Measurements from ENCODE around the gene RNGTT. TPM values are rescaled to one million over a fixed set of nuclear protein-coding genes. Genes with fewer than 3 reads are reported as not detected.
"Not testable (repeated sequence)": the region's sequence is repeated elsewhere in the genome, so short reads cannot be mapped to it uniquely, and the experiment has no call there.

The RNGTT gene
- polyA plus RNA-seq, 1 donor: 9.6 TPM

DNA sequence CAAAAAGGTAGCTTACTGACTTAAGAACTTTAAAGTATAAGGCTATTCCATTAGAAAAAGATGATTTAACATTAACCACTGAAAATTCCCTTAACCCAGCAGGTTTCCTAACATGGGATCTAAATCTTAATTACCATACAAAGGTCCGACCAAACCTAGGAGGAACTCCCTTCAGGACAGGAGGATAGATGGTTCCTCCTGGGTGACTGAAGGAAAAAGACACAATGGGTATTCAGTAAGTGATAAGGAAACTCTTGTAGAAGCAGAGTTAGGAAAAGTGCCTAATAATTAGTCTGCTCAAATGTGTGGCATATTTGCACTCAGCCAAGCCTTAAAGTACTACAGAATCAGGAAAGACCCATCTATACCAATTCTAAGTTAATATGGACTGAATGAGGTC is 237.0 kb downstream of the RNGTT start:
- not testable (repeated sequence) for H3K27ac ChIP-seq (ENCODE audit: low read length); DNase-seq; H3K4me3 ChIP-seq (ENCODE audit: low read length); H3K36me3 ChIP-seq (ENCODE audit: control insufficient read depth, insufficient read depth, low read length); H3K9me3 ChIP-seq (ENCODE audit: control insufficient read depth, low read depth, low read length); H3K27me3 ChIP-seq (ENCODE audit: control insufficient read depth, insufficient read depth, low read length); H3K4me1 ChIP-seq (ENCODE audit: control insufficient read depth, insufficient read depth, low read length)
- no CpG with 5 or more reads among the region's 1 CpG for WGBS (ENCODE audit: insufficient coverage, low lambda C conversion rate)

DNA sequence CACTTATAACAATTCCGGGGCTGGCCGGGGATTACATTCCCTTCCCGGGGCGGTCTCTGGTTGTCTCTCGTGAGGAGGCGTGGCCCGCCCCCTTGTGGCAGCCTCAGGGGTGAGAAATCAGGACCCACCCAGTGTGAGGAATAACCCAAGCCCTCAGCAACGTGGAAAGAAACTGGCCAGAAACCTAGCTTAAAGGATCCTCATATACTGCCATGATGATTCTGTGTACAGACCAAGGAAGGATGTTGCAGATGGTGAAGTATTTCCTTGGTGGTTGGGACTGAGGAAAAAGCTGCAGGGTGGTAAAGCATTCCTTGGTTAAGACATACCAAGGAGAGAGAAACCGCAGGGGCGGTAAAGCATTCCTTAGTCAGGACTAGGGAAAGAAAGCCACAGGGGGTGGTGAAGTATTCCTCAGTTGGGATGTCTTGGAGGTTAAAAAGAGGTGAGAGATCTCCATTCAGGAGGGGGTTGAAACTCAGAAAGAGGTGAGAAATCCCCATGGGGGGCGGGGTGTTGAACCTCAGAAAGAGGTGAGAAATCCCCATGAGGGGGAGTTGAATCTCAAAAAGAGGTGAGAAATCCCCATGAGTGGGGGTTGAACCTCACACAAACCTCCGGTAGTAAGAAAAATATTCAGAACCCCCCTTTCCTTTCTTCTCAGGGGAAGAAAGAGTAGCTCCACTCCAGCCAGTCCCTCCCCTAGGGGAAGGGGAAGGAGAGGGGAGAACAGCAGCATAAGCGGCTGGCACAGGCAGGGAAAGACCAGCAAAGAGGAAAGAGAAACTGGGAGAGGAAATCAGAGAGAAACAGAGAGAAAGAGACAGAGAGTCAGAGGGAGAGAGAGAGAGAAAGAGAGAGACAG is 238.1 kb downstream of the RNGTT start:
- Histone ChIP-seq H3K4me3 (ENCODE audit: low read length) (no peak overlapping the region), H3K9me3 (ENCODE audit: control insufficient read depth, low read depth, low read length) (no peaks in the 10 kb centered on the region), H3K4me1 (ENCODE audit: control insufficient read depth, insufficient read depth, low read length) (no peaks in the 10 kb centered on the region), H3K27me3 (ENCODE audit: control insufficient read depth, insufficient read depth, low read length) (no peaks in the 10 kb centered on the region), H3K36me3 (ENCODE audit: control insufficient read depth, insufficient read depth, low read length) (no peaks in the 10 kb centered on the region), H3K27ac (ENCODE audit: low read length) (no peak overlapping the region)
- no peak for DNase-seq
- 100% methylated on average over 1 of the region's 13 CpGs for WGBS (ENCODE audit: insufficient coverage, low lambda C conversion rate)

DNA sequence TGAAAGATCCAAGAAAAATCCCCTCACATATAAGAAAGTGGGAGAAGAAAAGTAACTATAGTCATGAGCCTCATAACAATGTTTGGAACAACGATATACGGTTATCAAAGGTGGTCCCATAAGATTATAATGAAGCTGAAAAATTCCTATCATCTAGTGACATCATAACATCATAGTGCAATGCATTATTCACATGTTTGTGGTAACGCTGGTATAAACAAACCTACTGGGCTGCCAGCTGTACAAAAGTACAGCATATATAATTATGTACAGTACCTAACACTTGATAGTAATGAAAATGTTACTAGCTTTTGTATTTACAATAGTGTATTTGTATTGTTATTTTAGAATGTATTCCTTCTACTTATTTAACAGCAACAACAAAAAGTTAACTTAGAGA is 240.7 kb downstream of the RNGTT start:
- H3K27me3 ChIP-seq (ENCODE audit: control insufficient read depth, insufficient read depth, low read length): no peaks in the 10 kb centered on the region
- no peak overlapping the region for H3K4me3 ChIP-seq (ENCODE audit: low read length)
- H3K9me3 ChIP-seq (ENCODE audit: control insufficient read depth, low read depth, low read length): no peaks in the 10 kb centered on the region
- H3K27ac ChIP-seq (ENCODE audit: low read length): no peak overlapping the region
- H3K4me1 ChIP-seq (ENCODE audit: control insufficient read depth, insufficient read depth, low read length): no peaks in the 10 kb centered on the region
- 100% methylated on average over 2 of the region's 3 CpGs for WGBS (ENCODE audit: insufficient coverage, low lambda C conversion rate)
- no peak for DNase-seq
- H3K36me3 ChIP-seq (ENCODE audit: control insufficient read depth, insufficient read depth, low read length): no peaks in the 10 kb centered on the region

DNA sequence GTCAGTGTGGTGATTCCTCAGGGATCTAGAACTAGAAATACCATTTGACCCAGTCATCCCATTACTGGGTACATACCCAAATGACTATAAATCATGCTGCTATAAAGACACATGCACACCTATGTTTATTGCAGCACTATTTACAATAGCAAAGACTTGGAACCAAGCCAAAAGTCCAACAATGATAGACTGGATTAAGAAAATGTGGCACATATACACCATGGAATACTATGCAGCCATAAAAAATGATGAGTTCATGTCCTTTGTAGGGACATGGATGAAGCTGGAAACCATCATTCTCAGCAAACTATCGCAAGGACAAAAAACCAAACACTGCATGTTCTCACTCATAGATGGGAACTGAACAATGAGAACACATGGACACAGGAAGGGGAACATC is 247.0 kb downstream of the RNGTT start:
- H3K36me3 ChIP-seq (ENCODE audit: control insufficient read depth, insufficient read depth, low read length); H3K4me3 ChIP-seq (ENCODE audit: low read length); DNase-seq; H3K27me3 ChIP-seq (ENCODE audit: control insufficient read depth, insufficient read depth, low read length); H3K4me1 ChIP-seq (ENCODE audit: control insufficient read depth, insufficient read depth, low read length); H3K9me3 ChIP-seq (ENCODE audit: control insufficient read depth, low read depth, low read length); H3K27ac ChIP-seq (ENCODE audit: low read length): not testable (repeated sequence)
- no CpG with 5 or more reads among the region's 1 CpG for WGBS (ENCODE audit: insufficient coverage, low lambda C conversion rate)

DNA sequence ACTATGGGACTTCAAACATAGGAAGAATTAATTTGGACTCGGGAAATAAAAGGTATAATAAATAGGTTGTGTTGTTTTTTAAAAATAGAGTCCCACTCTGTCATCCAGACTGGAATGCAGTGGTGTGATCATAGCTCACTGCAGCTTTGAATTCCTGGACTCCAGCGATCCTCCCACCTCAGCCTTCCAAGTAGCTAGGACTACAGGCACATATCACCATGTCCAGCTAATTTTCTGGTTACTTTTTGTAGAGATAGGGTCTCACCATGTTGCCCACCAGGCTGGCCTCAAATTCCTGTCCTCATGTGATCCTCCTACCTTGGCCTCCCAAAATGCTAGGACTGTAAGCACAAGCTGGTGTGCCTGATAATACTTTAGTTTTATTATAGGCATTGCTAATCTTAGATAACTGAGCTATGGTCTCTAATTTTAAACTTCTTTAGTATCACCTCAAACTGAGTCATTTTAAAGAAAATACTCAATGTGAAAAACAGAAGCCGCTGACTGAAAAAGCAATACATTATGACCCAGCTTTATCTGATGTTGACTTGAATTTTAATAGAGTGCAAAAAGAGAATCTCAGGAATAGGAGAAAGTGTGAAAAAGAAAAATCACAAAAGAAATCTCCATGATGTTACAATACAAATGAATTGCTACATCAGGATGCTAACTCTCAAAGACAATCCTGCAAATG is 251.0 kb downstream of the RNGTT start:
- no peaks in the 10 kb centered on the region for H3K9me3 ChIP-seq (ENCODE audit: control insufficient read depth, low read depth, low read length)
- H3K4me1 ChIP-seq (ENCODE audit: control insufficient read depth, insufficient read depth, low read length): peaks cover 6% of the 10 kb centered on the region
- WGBS (ENCODE audit: insufficient coverage, low lambda C conversion rate): no CpG with 5 or more reads among the region's 3 CpGs
- no peaks in the 10 kb centered on the region for H3K27me3 ChIP-seq (ENCODE audit: control insufficient read depth, insufficient read depth, low read length)
- no peak for DNase-seq
- no peaks in the 10 kb centered on the region for H3K36me3 ChIP-seq (ENCODE audit: control insufficient read depth, insufficient read depth, low read length)
- no peak overlapping the region for H3K27ac ChIP-seq (ENCODE audit: low read length)
- H3K4me3 ChIP-seq (ENCODE audit: low read length): no peak overlapping the region

DNA sequence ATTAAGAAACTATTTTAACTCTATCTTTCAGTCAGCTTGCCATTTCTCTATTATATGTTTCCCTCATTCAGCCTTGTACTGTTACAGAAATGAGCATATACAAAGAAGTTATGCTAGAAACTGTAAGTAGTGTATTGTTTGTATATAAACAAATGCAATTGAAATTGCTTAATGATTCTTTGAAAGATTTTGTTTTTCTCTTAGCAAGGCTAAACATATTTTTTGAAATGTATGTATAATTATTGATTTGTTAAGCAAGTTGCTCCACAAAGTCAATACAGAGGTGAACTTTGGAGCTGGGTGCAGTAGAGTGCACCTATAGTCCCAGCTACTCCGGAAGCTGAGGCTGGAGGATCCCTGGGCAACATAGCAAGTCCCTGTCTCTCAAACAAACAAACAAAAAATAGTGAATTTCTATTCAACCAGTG is 253.6 kb downstream of the RNGTT start:
- H3K4me3 ChIP-seq (ENCODE audit: low read length): no peak overlapping the region
- peak; percentile 40 to 79 for DNase-seq
- WGBS (ENCODE audit: insufficient coverage, low lambda C conversion rate): no CpG with 5 or more reads among the region's 1 CpG

DNA sequence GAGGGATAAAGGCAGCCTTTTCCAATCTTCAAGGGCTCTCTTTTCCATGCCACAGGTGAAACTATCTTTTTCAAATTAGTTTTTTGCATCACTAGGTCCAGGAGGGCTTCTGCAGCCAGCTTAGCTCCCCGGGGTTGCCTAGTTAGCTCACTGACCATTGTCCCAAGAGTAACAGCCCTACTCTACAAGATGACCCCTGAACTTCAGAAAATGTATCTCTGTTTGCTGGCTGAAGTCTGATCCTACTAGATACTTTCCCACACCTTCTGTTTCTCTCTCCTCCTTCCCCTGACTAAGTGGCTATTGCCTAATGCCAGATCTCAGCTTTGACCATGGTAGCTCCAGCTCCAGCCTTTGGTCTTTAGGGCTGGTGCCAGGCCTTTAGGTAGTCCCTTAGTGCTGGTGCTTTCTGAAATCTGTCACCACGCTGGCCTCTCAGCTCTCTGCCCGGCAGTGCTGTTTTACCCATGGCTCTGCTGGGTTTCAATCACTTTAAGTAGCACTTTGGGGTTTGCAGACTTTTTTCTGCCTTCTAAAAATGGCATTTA is 255.1 kb downstream of the RNGTT start:
- Histone ChIP-seq H3K4me3 (ENCODE audit: low read length) (no peak overlapping the region), H3K27me3 (ENCODE audit: control insufficient read depth, insufficient read depth, low read length) (no peaks in the 10 kb centered on the region), H3K4me1 (ENCODE audit: control insufficient read depth, insufficient read depth, low read length) (peaks cover 6% of the 10 kb centered on the region), H3K36me3 (ENCODE audit: control insufficient read depth, insufficient read depth, low read length) (no peaks in the 10 kb centered on the region), H3K27ac (ENCODE audit: low read length) (no peak overlapping the region), H3K9me3 (ENCODE audit: control insufficient read depth, low read depth, low read length) (no peaks in the 10 kb centered on the region)
- peak in 1 of 2 donors; percentile 21 for DNase-seq
- WGBS (ENCODE audit: insufficient coverage, low lambda C conversion rate): 80% methylated on average over 1 of the region's 3 CpGs

More for the DNA sequence above, 253.6 kb downstream of the RNGTT start:
- no peaks in the 10 kb centered on the region for H3K27me3 ChIP-seq (ENCODE audit: control insufficient read depth, insufficient read depth, low read length)
- H3K9me3 ChIP-seq (ENCODE audit: control insufficient read depth, low read depth, low read length): no peaks in the 10 kb centered on the region
- H3K36me3 ChIP-seq (ENCODE audit: control insufficient read depth, insufficient read depth, low read length): no peaks in the 10 kb centered on the region
- H3K27ac ChIP-seq (ENCODE audit: low read length): no peak overlapping the region
- peaks cover 6% of the 10 kb centered on the region for H3K4me1 ChIP-seq (ENCODE audit: control insufficient read depth, insufficient read depth, low read length)

DNA sequence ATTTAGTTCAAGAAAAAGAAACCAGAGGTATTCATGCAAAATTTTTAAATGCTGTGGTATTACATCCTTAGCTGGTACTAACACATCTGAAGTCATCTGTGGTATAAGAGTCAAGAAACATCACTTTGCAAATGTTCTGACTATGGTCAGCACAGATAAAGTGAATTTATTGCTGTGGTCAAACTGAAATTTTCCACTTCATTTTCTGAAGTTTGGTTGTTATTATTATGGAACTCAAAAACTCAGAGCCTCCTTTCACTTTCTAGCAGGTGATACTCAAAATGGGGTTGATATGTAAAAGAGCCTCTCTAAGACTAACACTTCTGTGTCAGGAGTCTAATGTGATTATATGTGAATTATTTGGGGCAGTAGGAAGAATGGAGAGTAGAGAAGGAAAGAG is 257.8 kb downstream of the RNGTT start:
- no peaks in the 10 kb centered on the region for H3K9me3 ChIP-seq (ENCODE audit: control insufficient read depth, low read depth, low read length)
- no peaks in the 10 kb centered on the region for H3K27me3 ChIP-seq (ENCODE audit: control insufficient read depth, insufficient read depth, low read length)
- peaks cover 6% of the 10 kb centered on the region for H3K4me1 ChIP-seq (ENCODE audit: control insufficient read depth, insufficient read depth, low read length)
- no peak for DNase-seq
- no peaks in the 10 kb centered on the region for H3K36me3 ChIP-seq (ENCODE audit: control insufficient read depth, insufficient read depth, low read length)
- no peak overlapping the region for H3K4me3 ChIP-seq (ENCODE audit: low read length)
- H3K27ac ChIP-seq (ENCODE audit: low read length): no peak overlapping the region

DNA sequence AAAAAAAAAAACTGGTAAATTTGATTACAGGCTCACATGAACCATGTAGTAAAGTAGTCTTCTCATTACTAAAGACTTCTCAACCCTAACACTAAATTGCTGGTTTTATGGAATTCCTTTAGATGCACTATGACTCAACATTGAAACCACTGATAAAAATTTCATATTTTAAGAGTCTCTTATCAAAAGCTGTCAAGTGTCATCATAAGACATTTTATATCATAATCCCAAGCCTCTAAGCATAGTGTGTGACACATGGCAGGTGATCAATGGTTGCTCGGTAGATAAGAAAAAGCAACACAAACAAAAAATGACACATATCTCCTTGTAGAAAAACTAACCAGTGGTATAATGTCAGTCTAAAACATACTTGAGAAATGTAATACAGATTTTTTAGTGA is 258.4 kb downstream of the RNGTT start:
- DNase-seq: peak in 1 of 2 donors; percentile 21
- Histone ChIP-seq H3K9me3 (ENCODE audit: control insufficient read depth, low read depth, low read length) (no peaks in the 10 kb centered on the region), H3K27me3 (ENCODE audit: control insufficient read depth, insufficient read depth, low read length) (no peaks in the 10 kb centered on the region), H3K4me3 (ENCODE audit: low read length) (no peak overlapping the region), H3K27ac (ENCODE audit: low read length) (no peak overlapping the region), H3K4me1 (ENCODE audit: control insufficient read depth, insufficient read depth, low read length) (peaks cover 6% of the 10 kb centered on the region), H3K36me3 (ENCODE audit: control insufficient read depth, insufficient read depth, low read length) (no peaks in the 10 kb centered on the region)
- no CpG with 5 or more reads among the region's 1 CpG for WGBS (ENCODE audit: insufficient coverage, low lambda C conversion rate)

DNA sequence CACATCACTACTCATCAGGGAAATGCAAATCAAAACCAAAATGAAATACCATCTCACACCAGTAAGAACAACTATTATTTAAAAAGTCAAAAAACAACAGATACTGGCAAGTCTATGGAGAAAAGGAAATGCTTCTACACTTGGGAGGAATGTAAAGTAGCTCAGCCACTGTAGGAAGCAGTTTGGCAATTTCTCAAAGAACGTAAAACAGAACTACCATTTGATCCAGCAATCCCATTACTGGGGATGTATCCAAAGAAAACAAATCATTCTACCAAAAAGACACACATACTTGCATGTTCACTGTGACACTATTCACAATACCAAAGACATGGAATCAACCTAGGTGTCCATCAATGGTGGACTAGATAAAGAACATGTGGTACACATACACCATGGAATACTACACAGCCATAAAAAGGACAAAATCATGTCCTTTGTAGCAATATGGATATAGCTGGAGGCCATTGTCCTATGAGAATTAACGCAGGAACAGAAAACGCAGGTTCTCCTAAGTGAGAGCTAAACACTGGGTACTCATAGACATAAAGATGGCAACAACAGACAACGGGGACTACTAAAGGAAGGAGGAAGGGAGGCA is 260.4 kb downstream of the RNGTT start:
- Histone ChIP-seq H3K4me1 (ENCODE audit: control insufficient read depth, insufficient read depth, low read length) (peaks cover under 1% of the 10 kb centered on the region), H3K36me3 (ENCODE audit: control insufficient read depth, insufficient read depth, low read length) (no peaks in the 10 kb centered on the region), H3K4me3 (ENCODE audit: low read length) (no peak overlapping the region), H3K27ac (ENCODE audit: low read length) (no peak overlapping the region), H3K9me3 (ENCODE audit: control insufficient read depth, low read depth, low read length) (no peaks in the 10 kb centered on the region), H3K27me3 (ENCODE audit: control insufficient read depth, insufficient read depth, low read length) (no peaks in the 10 kb centered on the region)
- no peak for DNase-seq
- 90% methylated on average over 2 of the region's 4 CpGs for WGBS (ENCODE audit: insufficient coverage, low lambda C conversion rate)
